Measurements from ENCODE around the gene ERC2. TPM values are rescaled to one million over a fixed set of nuclear protein-coding genes. Genes with fewer than 3 reads are reported as not detected.

Gene ERC2
- total RNA-seq, 1 donor from 2014 or later = 0.35 TPM

- DNase-seq (ENCODE audit: extremely low spot score, unreplicated experiment) = no peak
- Mint-ChIP-seq H3K4me1 (ENCODE audit: unreplicated experiment) (no peaks in the 10 kb centered on the region), H3K27ac (ENCODE audit: unreplicated experiment) (no peak overlapping the region), H3K27me3 (ENCODE audit: unreplicated experiment) (peaks cover 6% of the 10 kb centered on the region), H3K9me3 (ENCODE audit: unreplicated experiment) (peaks cover 7% of the 10 kb centered on the region), H3K36me3 (ENCODE audit: unreplicated experiment) (no peaks in the 10 kb centered on the region), H3K4me3 (ENCODE audit: unreplicated experiment) (no peak overlapping the region)
- TF ChIP-seq, protein P1, sequence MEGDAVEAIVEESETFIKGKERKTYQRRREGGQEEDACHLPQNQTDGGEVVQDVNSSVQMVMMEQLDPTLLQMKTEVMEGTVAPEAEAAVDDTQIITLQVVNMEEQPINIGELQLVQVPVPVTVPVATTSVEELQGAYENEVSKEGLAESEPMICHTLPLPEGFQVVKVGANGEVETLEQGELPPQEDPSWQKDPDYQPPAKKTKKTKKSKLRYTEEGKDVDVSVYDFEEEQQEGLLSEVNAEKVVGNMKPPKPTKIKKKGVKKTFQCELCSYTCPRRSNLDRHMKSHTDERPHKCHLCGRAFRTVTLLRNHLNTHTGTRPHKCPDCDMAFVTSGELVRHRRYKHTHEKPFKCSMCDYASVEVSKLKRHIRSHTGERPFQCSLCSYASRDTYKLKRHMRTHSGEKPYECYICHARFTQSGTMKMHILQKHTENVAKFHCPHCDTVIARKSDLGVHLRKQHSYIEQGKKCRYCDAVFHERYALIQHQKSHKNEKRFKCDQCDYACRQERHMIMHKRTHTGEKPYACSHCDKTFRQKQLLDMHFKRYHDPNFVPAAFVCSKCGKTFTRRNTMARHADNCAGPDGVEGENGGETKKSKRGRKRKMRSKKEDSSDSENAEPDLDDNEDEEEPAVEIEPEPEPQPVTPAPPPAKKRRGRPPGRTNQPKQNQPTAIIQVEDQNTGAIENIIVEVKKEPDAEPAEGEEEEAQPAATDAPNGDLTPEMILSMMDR (IDR thresholded peaks at IDR 0.05) = no peak
Observed at GRCh38 chr3:56089739-56090138, 378.5 kb downstream of the ERC2 start.

DNA sequence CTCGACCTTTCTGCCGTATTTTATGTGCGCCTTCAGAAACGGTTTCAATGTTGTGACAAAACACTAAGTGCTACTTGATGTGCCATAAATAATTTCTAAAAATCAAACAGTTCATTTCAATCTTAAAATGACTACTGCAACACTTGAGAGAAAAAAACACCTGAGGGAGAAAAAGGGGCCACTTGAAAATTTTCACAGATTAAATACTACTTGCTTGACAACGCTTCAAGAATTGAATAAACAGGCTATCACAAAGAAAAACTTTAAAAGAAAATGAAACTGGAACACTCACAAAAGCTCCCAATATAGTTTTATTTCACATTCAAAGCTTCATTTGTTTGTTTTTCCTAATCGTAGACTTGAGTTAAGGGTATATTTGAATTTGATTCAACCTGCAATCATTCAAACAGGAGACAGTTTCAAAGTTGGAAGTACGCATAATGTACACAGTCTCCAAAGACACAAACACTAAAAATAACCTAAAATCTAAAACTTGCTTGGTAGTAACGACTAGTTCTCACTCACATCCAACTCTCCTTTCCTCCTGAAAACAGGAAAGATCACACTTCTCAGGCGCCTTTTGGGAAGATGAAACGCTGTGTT is 380.7 kb downstream of the ERC2 start:
- Mint-ChIP-seq H3K36me3 (ENCODE audit: unreplicated experiment) (no peaks in the 10 kb centered on the region), H3K9me3 (ENCODE audit: unreplicated experiment) (peaks cover 7% of the 10 kb centered on the region), H3K27me3 (ENCODE audit: unreplicated experiment) (peaks cover 4% of the 10 kb centered on the region), H3K4me3 (ENCODE audit: unreplicated experiment) (no peak overlapping the region), H3K4me1 (ENCODE audit: unreplicated experiment) (no peaks in the 10 kb centered on the region), H3K27ac (ENCODE audit: unreplicated experiment) (no peak overlapping the region)
- TF ChIP-seq, protein P1 (IDR thresholded peaks at IDR 0.05) = no peak
- no peak for DNase-seq (ENCODE audit: extremely low spot score, unreplicated experiment)

DNA sequence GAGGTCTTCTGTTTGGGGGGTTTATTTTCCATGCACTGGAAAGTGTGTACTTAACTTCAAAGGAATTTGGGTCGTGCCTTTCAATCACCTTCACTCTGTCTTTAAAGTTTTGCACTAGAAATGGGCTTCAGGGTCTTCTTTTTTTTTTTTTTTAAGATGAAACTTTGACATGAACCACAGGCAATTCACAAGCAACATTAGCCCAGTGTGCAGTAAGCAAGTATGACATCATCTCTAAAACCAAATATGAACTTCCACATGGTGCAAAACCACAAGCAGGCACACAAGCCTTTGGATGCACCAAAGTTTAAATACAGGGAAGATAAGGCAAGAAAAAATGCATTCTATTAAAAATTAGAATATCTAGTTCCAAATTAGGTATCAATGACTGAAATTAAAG is 381.9 kb downstream of the ERC2 start:
- Mint-ChIP-seq H3K4me1 (ENCODE audit: unreplicated experiment) (no peaks in the 10 kb centered on the region), H3K27ac (ENCODE audit: unreplicated experiment) (no peak overlapping the region), H3K27me3 (ENCODE audit: unreplicated experiment) (peaks cover 4% of the 10 kb centered on the region), H3K4me3 (ENCODE audit: unreplicated experiment) (no peak overlapping the region), H3K9me3 (ENCODE audit: unreplicated experiment) (peaks cover 7% of the 10 kb centered on the region), H3K36me3 (ENCODE audit: unreplicated experiment) (no peaks in the 10 kb centered on the region)
- DNase-seq (ENCODE audit: extremely low spot score, unreplicated experiment) = no peak
- TF ChIP-seq, protein P1 (IDR thresholded peaks at IDR 0.05) = no peak

GRCh38 chr3:56081246-56081645 is 387.0 kb downstream of the ERC2 start:
- H3K36me3 Mint-ChIP-seq (ENCODE audit: unreplicated experiment) = no peaks in the 10 kb centered on the region
- no peak for DNase-seq (ENCODE audit: extremely low spot score, unreplicated experiment)
- peaks cover under 1% of the 10 kb centered on the region for H3K27me3 Mint-ChIP-seq (ENCODE audit: unreplicated experiment)
- no peaks in the 10 kb centered on the region for H3K9me3 Mint-ChIP-seq (ENCODE audit: unreplicated experiment)
- peaks cover 2% of the 10 kb centered on the region for H3K4me1 Mint-ChIP-seq (ENCODE audit: unreplicated experiment)
- H3K4me3 Mint-ChIP-seq (ENCODE audit: unreplicated experiment) = no peak overlapping the region
- no peak overlapping the region for H3K27ac Mint-ChIP-seq (ENCODE audit: unreplicated experiment)
- TF ChIP-seq, protein P1 (IDR thresholded peaks at IDR 0.05) = no peak

- no peaks in the 10 kb centered on the region for H3K36me3 Mint-ChIP-seq (ENCODE audit: unreplicated experiment)
- no peak overlapping the region for H3K4me3 Mint-ChIP-seq (ENCODE audit: unreplicated experiment)
- H3K27me3 Mint-ChIP-seq (ENCODE audit: unreplicated experiment) = peaks cover 16% of the 10 kb centered on the region
Observed at GRCh38 chr3:56076746-56077145, 391.5 kb downstream of the ERC2 start.

More at GRCh38 chr3:56076746-56077145, 391.5 kb downstream of the ERC2 start:
- Mint-ChIP-seq H3K27ac (ENCODE audit: unreplicated experiment) (no peak overlapping the region), H3K9me3 (ENCODE audit: unreplicated experiment) (no peaks in the 10 kb centered on the region), H3K4me1 (ENCODE audit: unreplicated experiment) (peaks cover 2% of the 10 kb centered on the region)
- DNase-seq (ENCODE audit: extremely low spot score, unreplicated experiment) = no peak
- TF ChIP-seq, protein P1 (IDR thresholded peaks at IDR 0.05) = no peak
